K562 (cell line): ENCODE measurements around the gene ASCC2.

Source experiments
- EZH2 ChIP-seq: IDR thresholded peaks from 2 replicates; pipeline ENCODE4 v1.6.1; 2012; ENCODE audit warnings: low read depth, mild to moderate bottlenecking, inconsistent platforms, low read length, borderline replicate concordance
- GATAD2B ChIP-seq: fragments of 450-650 bp; IDR thresholded peaks from 2 replicates; pipeline ENCODE4 v1.6.1; 2017; ENCODE audit warnings: mild to moderate bottlenecking, borderline replicate concordance
- HNRNPL ChIP-seq: fragments of 200-400 bp; formaldehyde crosslinking; IDR thresholded peaks from 2 replicates; pipeline ENCODE4 v1.6.1; 2017; ENCODE audit warnings: low read depth, mild to moderate bottlenecking, low read length
- RAD21 ChIP-seq, 2 experiments: fragments of 250-450 bp in 1 of 2; fragments of 450-650 bp in 1 of 2; sonication (Bioruptor Pico) in 1 of 2; formaldehyde crosslinking in 1 of 2; IDR thresholded peaks in 1 of 2; conservative IDR thresholded peaks in 1 of 2; 2 replicates each; pipeline versions ENCODE4 v1.4.0 to v1.8.0; 2020 to 2022; ENCODE audit warnings: mild to moderate bottlenecking in 2 of 2, moderate library complexity in 1 of 2
- SIN3A ChIP-seq, 2 experiments: fragments of 150-350 bp in 1 of 2; IDR thresholded peaks; 2 replicates each; pipeline ENCODE4 v1.6.1; 2011 to 2016; ENCODE audit warnings: borderline replicate concordance in 2 of 2, low read depth in 2 of 2, low read length in 2 of 2, mild to moderate bottlenecking in 2 of 2, moderate library complexity in 2 of 2; ENCODE audit not compliant: control insufficient read depth in 1 of 2
- SPI1 ChIP-seq: IDR thresholded peaks from 2 replicates; pipeline ENCODE4 v1.6.1; 2011; ENCODE audit warnings: low read depth, low read length, control low read depth, borderline replicate concordance
- ZNF324 ChIP-seq: fragments of 250-450 bp; sonication (Bioruptor Pico); IDR thresholded peaks from 2 replicates; pipeline ENCODE4 v1.4.0; 2020; ENCODE audit warnings: mild to moderate bottlenecking
- ZNF354B ChIP-seq: fragments of 250-450 bp; sonication (Bioruptor Pico); IDR thresholded peaks from 2 replicates; pipeline ENCODE4 v1.4.0; 2020

- TF ChIP-seq ZNF324 (no peak), ZNF354B (CRISPR knock-in tag) (no peak), EZH2 (no peak), GATAD2B (no peak), SIN3A (IDR thresholded peaks at IDR 0.05; ENCODE audit: borderline replicate concordance in 2 of 2, control insufficient read depth in 1 of 2, low read depth in 2 of 2, low read length in 2 of 2) (no peak), RAD21 (CRISPR knock-in tag; conservative IDR thresholded peaks at IDR 0.05 in 1 of 2, IDR thresholded peaks at IDR 0.05 in 1 of 2) (no peak), HNRNPL (no peak), SPI1 (no peak)
These were observed 82.2 kb downstream of the ASCC2 start for GRCh38 chr22:29755889-29756288.
